IPS DF 4.7 (cell line): ENCODE measurements around the gene DNAJB13.

Experiments
- DNase-seq: peaks from one replicate; pipeline ENCODE4 v3.0.0-alpha.2; 2013; ENCODE audit warnings: low spot score; ENCODE audit errors: extremely low read depth

The DNAJB13 gene

GRCh38 chr11:73951797-73952196 lies 971 bp downstream of the DNAJB13 start:
- DNase-seq: no peak

GRCh38 chr11:73956876-73957653 lies 6.2 kb downstream of the DNAJB13 start:
- DNase-seq: no peak

GRCh38 chr11:73957654-73958361 lies 7.0 kb downstream of the DNAJB13 start:
- no peak for DNase-seq

GRCh38 chr11:73958521-73959141 lies 7.8 kb downstream of the DNAJB13 start:
- no peak for DNase-seq

GRCh38 chr11:73961321-73961720 lies 10.5 kb downstream of the DNAJB13 start:
- no peak for DNase-seq

GRCh38 chr11:73962101-73962705 lies 11.4 kb downstream of the DNAJB13 start:
- DNase-seq: no peak

- no peak for DNase-seq
These were observed 13.0 kb downstream of the DNAJB13 start for GRCh38 chr11:73963861-73964260.

GRCh38 chr11:73965076-73965763 lies 14.4 kb downstream of the DNAJB13 start:
- no peak for DNase-seq

- no peak for DNase-seq
These were observed 14.9 kb downstream of the DNAJB13 start for GRCh38 chr11:73965764-73966121.

- DNase-seq: no peak
These were observed 17.6 kb downstream of the DNAJB13 start for GRCh38 chr11:73968356-73968966.

- no peak for DNase-seq
These were observed 18.3 kb downstream of the DNAJB13 start for GRCh38 chr11:73969091-73969490.

- DNase-seq: no peak
These were observed 19.4 kb downstream of the DNAJB13 start for GRCh38 chr11:73969991-73970800.

- no peak for DNase-seq
These were observed 20.4 kb downstream of the DNAJB13 start for GRCh38 chr11:73971175-73971719.

GRCh38 chr11:73972187-73972586 lies 21.4 kb downstream of the DNAJB13 start:
- no peak for DNase-seq

- no peak for DNase-seq
These were observed 22.0 kb downstream of the DNAJB13 start for GRCh38 chr11:73972620-73973449.

- no peak for DNase-seq
These were observed 24.0 kb downstream of the DNAJB13 start for GRCh38 chr11:73974604-73975478.

GRCh38 chr11:73975479-73975757 lies 24.6 kb downstream of the DNAJB13 start:
- DNase-seq: no peak

- no peak for DNase-seq
These were observed 25.8 kb downstream of the DNAJB13 start for GRCh38 chr11:73976451-73977151.
